OCI-M1 (cell line): ENCODE measurements around the gene RYR3.
A peak's percentile ranks its signal among the peaks of the same experiment; 100 is the strongest.

Experiments used
- DNase-seq: peaks from one replicate; lab custom pipeline; 2025; lab: John Stamatoyannopoulos, UW

The RYR3 gene

DNA sequence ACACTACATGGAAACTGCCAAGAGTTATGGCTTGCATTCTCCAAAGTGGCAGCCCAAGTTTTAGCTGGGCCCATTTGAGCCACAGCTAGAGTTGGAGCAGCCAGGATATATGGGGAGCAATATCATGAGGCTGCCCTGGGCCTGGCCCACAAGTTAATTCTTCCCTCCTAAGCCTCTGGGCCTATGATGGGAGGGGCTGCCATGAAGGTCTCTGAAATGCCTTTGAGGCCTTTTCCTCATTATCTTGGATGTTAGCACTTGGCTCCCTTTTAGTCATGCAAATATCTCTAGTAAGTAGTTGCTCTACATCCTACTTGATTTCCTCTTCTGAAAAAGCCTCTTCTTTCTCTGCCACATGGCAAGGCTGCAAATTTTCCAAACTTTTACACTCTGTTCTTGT, 400.0 kb downstream of the RYR3 start:
- no peak for DNase-seq

GRCh38 chr15:33716025-33716424, 405.3 kb downstream of the RYR3 start:
- DNase-seq = no peak

GRCh38 chr15:33720952-33721351, 410.2 kb downstream of the RYR3 start:
- no peak for DNase-seq

DNA sequence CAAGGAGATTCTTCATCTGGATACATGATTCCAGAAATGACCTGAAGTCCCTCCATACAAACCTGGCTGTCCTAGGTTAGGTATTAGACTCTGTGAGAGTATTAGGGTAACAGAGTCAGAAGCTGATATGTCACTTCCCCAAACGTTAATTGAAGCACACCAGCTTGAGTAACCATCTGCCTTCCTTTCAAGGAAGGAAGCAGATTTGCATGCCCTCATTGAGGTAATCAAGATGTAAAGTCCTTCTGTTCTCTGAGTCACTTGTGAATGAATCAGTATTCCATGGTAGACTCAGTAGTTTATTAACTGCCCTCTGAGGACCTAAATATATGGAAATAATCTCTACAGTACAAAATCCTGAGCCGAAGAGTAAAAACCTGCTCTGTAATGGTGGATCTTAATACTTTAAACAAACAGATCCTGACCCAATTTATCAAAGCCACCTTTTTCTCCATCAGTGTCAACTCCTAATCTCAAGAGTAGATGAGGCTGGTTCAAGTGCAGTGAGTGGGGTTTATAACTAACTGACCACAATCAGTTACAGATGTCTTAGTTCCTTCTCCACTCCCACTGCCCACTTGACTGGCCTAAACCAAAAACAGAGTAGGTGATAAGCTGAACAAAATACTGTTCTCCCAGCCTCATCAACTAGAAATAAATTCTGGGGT, 411.4 kb downstream of the RYR3 start:
- peak; percentile 61 for DNase-seq

DNA sequence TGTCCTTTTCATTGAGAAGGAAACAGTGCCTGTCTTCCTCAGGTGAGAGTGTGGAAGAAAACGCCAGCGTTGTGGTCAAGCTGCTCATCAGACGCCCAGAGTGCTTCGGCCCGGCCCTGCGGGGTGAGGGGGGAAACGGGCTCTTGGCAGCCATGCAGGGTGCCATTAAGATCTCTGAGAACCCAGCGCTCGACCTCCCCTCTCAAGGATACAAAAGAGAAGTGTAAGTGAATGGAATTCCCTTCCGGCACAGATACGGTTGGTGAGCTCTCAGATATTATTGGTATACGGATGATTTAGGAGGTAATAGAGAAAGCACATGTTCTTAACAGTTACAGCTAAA, 411.9 kb downstream of the RYR3 start:
- no peak for DNase-seq

- DNase-seq = no peak
These were observed 413.7 kb downstream of the RYR3 start for GRCh38 chr15:33724321-33725036.

DNA sequence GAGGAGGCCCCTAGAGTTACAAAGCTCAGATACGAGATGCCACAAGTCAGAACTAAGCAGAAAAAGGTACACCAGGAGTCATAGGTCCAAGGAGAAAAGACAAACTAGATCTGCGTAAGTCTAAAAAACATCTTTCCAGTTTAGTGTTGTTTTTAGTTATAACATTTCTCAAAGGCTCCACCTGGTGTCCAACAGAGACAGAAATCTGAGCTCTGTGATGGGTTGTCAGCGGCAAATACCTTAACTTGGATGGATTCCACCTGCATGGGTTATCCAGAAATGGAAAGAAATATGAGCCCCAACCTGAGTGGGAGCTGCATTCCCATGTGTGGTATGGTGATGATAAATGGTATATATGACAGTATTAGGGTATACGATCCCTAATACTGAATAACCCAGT, 418.9 kb downstream of the RYR3 start:
- DNase-seq = peak; percentile 26

DNA sequence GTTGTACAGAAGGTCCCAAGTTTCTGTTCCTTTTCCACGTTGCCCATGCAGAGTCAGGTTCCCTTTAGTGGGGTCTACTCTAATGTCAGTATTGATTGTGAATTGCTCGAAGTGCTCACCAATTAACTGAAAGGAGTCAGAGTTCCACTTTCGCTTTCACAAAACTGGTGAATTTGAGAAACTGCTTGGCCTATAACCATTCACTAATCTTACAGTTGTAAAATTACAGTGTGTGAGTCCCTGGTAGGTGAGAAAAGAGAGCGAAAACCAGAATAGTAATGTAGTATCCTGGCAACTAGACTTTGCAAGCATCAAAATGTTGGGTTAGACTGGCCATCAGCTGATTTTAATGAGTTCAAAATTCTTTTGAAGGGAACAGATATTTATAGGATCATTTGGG, 420.0 kb downstream of the RYR3 start:
- DNase-seq = peak; percentile 35

DNA sequence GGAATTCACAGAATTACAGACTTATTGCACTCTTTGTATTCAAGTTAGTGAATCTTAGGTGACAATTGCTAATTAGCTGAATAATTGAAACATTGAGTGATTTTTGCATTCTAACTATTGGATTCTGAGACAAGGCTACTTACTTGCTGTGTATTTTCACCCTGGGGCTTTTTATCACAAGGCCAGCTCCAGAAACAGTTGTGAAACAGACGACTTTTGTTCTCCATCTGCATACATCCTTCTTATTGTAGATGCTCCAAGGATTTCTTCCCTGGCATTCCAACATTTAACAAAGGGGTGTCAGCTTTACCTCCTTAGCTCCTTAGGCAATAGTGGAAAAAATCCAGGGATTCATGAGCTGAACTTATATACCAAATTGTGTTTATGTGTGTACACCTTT, 424.4 kb downstream of the RYR3 start:
- no peak for DNase-seq

DNA sequence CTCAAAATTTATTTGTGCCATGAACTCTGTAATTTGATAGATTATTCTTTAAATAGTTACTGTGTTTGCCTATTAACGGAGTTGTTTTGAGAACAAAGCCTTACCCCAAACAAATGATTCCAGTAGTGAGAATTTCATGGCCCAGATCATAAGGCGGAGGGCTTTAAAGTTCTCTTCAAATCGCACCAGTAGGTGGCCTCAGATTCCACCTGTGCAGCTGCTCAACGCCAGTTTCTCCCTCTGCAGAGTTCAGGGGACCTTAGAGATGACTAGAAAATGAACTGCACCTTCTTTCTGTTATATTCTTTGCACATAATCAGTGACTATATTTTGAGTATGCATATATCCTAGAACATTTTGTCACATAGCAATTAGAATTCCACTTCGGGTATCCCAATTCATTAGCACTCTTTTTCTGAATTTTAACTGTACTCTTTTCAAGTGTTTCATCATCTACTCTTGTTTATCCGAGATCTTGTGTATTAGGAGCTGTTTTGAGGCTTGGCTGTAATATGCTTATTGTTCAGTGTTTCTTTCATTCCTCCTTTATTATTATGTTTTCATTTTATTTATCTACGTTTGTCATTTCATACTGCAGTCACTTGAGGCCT, 425.0 kb downstream of the RYR3 start:
- DNase-seq = peak; percentile 76

- DNase-seq = peak; percentile 69
These were observed 427.2 kb downstream of the RYR3 start for GRCh38 chr15:33737687-33738601.

DNA sequence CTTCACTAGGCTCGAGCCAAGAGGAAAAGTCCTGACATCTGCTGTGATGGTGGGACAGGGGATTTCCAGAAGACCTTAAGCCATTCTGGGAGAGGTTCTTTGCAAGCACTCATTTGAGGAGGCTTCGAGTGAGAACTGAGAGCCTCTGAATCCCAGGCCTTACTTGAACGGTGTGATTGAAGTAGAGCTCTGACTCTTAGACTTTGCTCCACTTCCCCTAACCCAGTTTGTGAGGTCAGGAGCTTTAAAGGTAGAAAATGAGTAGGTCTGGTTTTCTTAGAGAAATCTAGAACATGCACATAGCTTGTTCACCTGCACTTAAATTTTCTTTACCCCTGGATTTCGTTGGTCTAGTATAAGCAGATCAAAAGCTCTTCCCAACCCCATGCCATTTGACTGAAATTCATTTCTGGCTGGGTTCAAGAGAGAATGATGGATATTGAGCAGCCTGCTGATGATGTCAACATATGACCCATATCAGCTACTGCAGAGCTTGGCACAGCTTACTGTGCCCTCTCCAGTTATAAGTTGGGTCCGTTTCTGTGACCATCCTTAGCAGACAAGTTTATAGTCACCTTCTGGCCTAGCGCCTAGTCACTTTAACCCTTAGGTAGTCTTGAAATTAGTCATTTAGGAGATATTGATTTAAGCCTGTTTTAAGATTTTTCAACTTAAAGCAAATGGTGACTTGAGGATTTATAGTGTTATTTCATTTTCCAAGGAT, 428.3 kb downstream of the RYR3 start:
- no peak for DNase-seq

DNA sequence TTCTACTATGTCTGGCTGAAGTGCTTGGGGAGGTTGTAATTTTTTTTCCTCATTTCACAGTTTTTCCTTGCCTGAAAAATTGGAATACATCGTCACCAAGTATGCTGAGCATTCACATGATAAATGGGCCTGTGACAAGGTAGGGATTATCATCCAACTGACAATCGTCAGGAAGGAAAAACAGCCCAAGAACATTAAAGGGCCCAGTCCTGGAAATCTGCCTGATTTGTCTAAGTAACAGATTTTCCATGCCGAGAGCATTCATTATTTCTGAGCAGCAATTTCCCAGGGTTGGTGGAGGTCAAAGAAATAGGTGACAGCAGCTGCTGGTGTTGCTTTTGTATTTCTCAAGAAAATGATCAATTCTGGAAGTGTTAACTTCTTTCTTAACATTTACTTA, 431.5 kb downstream of the RYR3 start:
- DNase-seq = no peak

DNA sequence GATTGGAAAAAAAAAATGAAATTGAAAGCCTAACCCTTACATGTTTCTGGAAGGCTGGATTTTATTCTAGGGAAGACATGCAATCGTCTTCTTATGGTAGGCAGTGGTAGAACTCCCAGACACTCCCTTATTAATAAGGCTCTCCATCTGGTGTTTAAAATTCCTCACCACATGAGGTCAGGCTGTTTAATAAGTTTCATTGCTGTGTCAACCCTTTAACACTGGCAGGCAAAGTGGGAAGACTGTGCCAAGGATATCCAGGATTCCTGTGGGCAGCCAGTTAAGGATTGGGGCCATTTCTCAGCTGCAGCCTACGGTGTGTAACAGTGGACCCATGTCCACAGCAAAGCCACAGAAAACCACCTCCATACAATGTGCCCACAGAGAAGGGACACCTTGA, 432.0 kb downstream of the RYR3 start:
- DNase-seq = no peak

GRCh38 chr15:33746203-33746602, 435.4 kb downstream of the RYR3 start:
- no peak for DNase-seq

GRCh38 chr15:33753012-33753411, 442.2 kb downstream of the RYR3 start:
- no peak for DNase-seq

- no peak for DNase-seq
These were observed 443.5 kb downstream of the RYR3 start for GRCh38 chr15:33754242-33754641.

DNA sequence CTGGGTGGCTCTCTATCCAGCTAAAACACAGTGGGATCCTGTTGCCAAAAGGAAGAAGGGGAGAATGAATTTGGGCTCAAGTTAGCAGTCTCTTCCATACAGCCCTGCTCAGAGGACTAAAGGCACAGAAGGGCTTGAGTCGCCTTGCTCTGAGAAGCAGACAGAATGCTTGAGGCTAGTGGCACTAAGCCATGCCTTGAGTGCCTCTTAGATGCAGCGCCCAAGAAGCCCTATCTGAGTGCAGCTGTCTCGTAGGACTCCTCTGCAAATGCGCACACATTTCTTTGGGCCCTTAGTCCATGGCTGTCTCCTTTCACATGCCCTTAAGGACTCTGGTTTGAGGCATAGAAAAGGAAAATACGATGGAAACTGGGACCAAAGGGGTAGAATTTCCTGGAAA, 446.2 kb downstream of the RYR3 start:
- no peak for DNase-seq

DNA sequence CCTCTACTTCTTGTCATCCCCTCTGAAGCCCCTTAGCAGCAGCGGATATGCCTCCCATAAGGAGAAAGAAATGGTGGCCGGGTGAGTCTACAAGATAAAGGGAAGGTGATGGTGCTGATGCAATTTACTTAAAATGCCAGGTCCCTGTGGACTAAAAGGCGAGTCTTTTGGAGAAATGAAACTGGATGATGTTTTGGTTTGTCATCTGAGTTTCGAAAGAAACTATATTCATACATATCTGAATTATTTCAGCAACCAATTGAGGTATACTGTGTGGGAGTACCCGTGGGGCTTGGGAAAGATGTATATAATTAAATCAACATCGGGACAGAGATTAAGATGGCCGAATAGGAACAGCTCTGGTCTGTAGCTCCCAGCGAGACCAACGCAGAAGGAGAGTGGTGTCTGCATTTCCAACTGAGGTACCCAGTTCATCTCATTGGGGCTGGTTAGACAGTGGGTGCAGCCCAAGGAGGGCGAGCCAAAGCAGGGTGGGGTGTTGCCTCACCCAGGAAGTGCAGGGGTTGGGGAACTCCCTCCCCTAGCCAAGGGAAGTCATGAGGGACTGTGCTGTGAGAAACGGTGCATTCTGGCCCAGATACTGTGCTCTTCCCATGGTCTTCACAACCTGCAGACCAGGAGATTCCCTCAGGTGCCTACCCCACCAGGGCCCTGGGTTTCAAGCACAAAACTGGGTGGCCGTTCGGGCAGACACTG, 446.9 kb downstream of the RYR3 start:
- DNase-seq = no peak

DNA sequence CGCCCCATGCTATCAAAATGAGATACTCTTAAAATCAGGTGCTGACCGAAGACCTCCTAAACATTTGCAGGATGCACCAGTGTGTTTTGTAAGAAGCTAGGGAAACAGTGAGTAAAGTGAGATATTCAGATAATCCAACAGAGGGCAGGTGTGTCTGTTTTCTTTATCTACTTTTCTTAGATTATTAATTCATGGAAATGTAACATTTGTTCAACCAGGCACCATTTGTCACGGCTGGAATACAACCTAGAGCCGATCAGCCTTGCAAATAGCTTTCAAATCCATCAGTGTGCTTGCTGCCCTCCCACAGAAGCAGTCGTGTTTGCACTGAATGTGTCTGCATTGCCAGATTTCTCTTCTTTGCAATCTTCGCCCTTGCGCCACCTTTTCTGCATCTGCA, 455.6 kb downstream of the RYR3 start:
- DNase-seq = no peak

- DNase-seq = no peak
These were observed 458.0 kb downstream of the RYR3 start for GRCh38 chr15:33768670-33769190.
